Measurements from ENCODE around the gene RAB11FIP4. TPM values are rescaled to one million over a fixed set of nuclear protein-coding genes. Genes with fewer than 3 reads are reported as not detected.

Gene RAB11FIP4
- total and polyA plus RNA-seq, 2 of the 13 experiments (the other 11 are each of a cell fraction or from before 2014, with no cell fraction given): 28.0 to 89.3 TPM

DNA sequence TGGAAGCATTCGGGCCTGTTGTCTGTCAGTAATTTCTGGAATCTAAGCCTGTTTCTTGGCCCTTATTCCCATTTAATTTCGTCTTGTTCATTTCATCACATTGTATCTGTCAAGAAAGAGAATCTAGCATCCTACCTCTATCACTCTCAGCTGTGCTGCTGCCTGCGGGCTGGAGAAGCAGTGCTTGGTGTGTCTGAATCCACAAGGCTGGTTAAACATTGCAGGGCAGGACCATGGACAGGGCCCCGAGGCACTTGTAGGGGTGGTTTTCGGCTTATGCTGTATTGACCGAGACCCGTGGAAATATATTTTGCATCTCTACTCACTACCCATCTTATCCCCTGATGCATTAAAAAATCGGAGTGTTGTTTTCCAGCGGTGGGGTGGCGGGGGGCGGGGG is 3.1 kb downstream of the RAB11FIP4 start (continued):
- TF ChIP-seq, protein P1, sequence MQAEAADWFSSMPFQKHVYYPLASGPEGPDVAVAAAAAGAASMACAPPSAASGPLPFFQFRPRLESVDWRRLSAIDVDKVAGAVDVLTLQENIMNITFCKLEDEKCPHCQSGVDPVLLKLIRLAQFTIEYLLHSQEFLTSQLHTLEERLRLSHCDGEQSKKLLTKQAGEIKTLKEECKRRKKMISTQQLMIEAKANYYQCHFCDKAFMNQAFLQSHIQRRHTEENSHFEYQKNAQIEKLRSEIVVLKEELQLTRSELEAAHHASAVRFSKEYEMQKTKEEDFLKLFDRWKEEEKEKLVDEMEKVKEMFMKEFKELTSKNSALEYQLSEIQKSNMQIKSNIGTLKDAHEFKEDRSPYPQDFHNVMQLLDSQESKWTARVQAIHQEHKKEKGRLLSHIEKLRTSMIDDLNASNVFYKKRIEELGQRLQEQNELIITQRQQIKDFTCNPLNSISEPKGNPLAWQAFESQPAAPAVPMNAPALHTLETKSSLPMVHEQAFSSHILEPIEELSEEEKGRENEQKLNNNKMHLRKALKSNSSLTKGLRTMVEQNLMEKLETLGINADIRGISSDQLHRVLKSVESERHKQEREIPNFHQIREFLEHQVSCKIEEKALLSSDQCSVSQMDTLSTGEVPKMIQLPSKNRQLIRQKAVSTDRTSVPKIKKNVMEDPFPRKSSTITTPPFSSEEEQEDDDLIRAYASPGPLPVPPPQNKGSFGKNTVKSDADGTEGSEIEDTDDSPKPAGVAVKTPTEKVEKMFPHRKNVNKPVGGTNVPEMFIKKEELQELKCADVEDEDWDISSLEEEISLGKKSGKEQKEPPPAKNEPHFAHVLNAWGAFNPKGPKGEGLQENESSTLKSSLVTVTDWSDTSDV (CRISPR knock-in tag; IDR thresholded peaks at IDR 0.05): no peak
- no peak for TF ChIP-seq ZNF292 (CRISPR knock-in tag; IDR thresholded peaks at IDR 0.05; ENCODE audit: borderline replicate concordance, low read depth)
- TF ChIP-seq, protein P2, sequence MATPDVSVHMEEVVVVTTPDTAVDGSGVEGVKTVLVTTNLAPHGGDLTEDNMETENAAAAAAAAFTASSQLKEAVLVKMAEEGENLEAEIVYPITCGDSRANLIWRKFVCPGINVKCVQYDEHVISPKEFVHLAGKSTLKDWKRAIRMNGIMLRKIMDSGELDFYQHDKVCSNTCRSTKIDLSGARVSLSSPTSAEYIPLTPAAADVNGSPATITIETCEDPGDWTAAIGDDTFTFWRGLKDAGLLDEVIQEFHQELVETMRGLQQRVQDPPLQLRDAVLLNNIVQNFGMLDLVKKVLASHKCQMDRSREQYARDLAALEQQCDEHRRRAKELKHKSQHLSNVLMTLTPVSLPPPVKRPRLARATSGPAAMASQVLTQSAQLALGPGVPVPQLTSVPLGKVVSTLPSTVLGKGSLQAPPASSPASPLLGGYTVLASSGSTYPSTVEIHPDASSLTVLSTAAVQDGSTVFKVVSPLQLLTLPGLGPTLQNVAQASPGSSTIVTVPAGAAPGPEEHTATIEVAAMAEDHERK (CRISPR knock-in tag; IDR thresholded peaks at IDR 0.05; ENCODE audit: low read depth): no peak
- TF ChIP-seq PCBP1 (IDR thresholded peaks at IDR 0.05; ENCODE audit: borderline replicate concordance, low read depth, low read length): no peak
- TF ChIP-seq ZNF260 (CRISPR knock-in tag; IDR thresholded peaks at IDR 0.05; ENCODE audit: borderline replicate concordance, low read depth): no peak
- TF ChIP-seq, protein P3, sequence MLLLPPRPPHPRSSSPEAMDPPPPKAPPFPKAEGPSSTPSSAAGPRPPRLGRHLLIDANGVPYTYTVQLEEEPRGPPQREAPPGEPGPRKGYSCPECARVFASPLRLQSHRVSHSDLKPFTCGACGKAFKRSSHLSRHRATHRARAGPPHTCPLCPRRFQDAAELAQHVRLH (CRISPR knock-in tag; IDR thresholded peaks at IDR 0.05; ENCODE audit: borderline replicate concordance, low read depth): peak; percentile 91
- no peak for TF ChIP-seq JDP2 (CRISPR knock-in tag; IDR thresholded peaks at IDR 0.05; ENCODE audit: borderline replicate concordance)
- TF ChIP-seq ISX (CRISPR knock-in tag; conservative IDR thresholded peaks at IDR 0.05): 0 out of 2 replicates have a peak, but pooled peaks have one; percentile 65
- TF ChIP-seq TCF7 (IDR thresholded peaks at IDR 0.05; ENCODE audit: low read depth): no peak
- TF ChIP-seq, protein P4, sequence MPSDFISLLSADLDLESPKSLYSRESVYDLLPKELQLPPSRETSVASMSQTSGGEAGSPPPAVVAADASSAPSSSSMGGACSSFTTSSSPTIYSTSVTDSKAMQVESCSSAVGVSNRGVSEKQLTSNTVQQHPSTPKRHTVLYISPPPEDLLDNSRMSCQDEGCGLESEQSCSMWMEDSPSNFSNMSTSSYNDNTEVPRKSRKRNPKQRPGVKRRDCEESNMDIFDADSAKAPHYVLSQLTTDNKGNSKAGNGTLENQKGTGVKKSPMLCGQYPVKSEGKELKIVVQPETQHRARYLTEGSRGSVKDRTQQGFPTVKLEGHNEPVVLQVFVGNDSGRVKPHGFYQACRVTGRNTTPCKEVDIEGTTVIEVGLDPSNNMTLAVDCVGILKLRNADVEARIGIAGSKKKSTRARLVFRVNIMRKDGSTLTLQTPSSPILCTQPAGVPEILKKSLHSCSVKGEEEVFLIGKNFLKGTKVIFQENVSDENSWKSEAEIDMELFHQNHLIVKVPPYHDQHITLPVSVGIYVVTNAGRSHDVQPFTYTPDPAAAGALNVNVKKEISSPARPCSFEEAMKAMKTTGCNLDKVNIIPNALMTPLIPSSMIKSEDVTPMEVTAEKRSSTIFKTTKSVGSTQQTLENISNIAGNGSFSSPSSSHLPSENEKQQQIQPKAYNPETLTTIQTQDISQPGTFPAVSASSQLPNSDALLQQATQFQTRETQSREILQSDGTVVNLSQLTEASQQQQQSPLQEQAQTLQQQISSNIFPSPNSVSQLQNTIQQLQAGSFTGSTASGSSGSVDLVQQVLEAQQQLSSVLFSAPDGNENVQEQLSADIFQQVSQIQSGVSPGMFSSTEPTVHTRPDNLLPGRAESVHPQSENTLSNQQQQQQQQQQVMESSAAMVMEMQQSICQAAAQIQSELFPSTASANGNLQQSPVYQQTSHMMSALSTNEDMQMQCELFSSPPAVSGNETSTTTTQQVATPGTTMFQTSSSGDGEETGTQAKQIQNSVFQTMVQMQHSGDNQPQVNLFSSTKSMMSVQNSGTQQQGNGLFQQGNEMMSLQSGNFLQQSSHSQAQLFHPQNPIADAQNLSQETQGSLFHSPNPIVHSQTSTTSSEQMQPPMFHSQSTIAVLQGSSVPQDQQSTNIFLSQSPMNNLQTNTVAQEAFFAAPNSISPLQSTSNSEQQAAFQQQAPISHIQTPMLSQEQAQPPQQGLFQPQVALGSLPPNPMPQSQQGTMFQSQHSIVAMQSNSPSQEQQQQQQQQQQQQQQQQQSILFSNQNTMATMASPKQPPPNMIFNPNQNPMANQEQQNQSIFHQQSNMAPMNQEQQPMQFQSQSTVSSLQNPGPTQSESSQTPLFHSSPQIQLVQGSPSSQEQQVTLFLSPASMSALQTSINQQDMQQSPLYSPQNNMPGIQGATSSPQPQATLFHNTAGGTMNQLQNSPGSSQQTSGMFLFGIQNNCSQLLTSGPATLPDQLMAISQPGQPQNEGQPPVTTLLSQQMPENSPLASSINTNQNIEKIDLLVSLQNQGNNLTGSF (CRISPR knock-in tag; IDR thresholded peaks at IDR 0.05): 0 out of 2 replicates have a peak, but pooled peaks have one; percentile 73
- no peak for TF ChIP-seq ZMYM2 (CRISPR knock-in tag; IDR thresholded peaks at IDR 0.05)
- TF ChIP-seq, protein P5, sequence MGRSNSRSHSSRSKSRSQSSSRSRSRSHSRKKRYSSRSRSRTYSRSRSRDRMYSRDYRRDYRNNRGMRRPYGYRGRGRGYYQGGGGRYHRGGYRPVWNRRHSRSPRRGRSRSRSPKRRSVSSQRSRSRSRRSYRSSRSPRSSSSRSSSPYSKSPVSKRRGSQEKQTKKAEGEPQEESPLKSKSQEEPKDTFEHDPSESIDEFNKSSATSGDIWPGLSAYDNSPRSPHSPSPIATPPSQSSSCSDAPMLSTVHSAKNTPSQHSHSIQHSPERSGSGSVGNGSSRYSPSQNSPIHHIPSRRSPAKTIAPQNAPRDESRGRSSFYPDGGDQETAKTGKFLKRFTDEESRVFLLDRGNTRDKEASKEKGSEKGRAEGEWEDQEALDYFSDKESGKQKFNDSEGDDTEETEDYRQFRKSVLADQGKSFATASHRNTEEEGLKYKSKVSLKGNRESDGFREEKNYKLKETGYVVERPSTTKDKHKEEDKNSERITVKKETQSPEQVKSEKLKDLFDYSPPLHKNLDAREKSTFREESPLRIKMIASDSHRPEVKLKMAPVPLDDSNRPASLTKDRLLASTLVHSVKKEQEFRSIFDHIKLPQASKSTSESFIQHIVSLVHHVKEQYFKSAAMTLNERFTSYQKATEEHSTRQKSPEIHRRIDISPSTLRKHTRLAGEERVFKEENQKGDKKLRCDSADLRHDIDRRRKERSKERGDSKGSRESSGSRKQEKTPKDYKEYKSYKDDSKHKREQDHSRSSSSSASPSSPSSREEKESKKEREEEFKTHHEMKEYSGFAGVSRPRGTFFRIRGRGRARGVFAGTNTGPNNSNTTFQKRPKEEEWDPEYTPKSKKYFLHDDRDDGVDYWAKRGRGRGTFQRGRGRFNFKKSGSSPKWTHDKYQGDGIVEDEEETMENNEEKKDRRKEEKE (IDR thresholded peaks at IDR 0.05): no peak
- TF ChIP-seq HNF4G (IDR thresholded peaks at IDR 0.05; ENCODE audit: borderline replicate concordance, low read depth, low read length): no peak
- no peak for TF ChIP-seq HNF4G (CRISPR knock-in tag; IDR thresholded peaks at IDR 0.05; ENCODE audit: borderline replicate concordance, low read depth)
- TF ChIP-seq KDM5B (CRISPR knock-in tag; IDR thresholded peaks at IDR 0.05; ENCODE audit: borderline replicate concordance): no peak
- no peak for TF ChIP-seq CHD4 (IDR thresholded peaks at IDR 0.05; ENCODE audit: borderline replicate concordance, low read length)
- TF ChIP-seq PITX1 (CRISPR knock-in tag; IDR thresholded peaks at IDR 0.05): no peak

Measured in HepG2 (cell line).